Right forelimb (tissue), 1 donor: ENCODE results near the gene CC2D1A.

ENCODE experiments used
- DNase-seq: peaks from one replicate; pipeline ENCODE4 v3.0.0-alpha.2; 2018

The CC2D1A gene

GRCh38 chr19:13905634-13906520 is at the start of gene CC2D1A, which contains the start of gene BRME1:
CC2D1A (plus strand) TSS chr19:13906201; CDS start chr19:13906442, 241 bp downstream.
BRME1 (minus strand) TSS chr19:13906117; CDS start chr19:13904892, 1,225 bp downstream.
- peak; percentile 93 for DNase-seq

DNA sequence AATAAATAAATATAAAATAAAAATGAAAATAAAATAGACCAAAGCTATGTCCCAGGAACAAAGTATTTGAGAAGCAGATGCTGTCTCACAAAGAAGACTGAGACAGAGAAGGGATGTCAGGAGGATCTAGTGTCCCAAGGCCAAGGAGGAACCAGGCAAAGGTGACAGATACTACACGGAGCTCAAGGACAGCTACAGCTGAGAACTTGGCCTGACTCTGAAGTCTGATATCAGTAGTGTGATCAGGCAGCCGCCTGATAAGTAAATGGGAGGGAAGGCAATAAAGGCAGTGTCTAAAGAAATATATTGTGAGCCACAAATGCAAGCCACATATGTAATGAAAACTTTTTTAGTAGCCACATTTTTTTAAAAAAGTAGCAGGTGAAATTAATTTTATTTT is 49.5 kb upstream of the CC2D1A start:
- DNase-seq, result no peak

GRCh38 chr19:13859361-13859880 is 46.6 kb upstream of the CC2D1A start:
- DNase-seq, result no peak

- no peak for DNase-seq
These were observed 45.2 kb upstream of the CC2D1A start for GRCh38 chr19:13860679-13861391.

- no peak for DNase-seq
These were observed 44.6 kb upstream of the CC2D1A start for GRCh38 chr19:13861392-13861713.

DNA sequence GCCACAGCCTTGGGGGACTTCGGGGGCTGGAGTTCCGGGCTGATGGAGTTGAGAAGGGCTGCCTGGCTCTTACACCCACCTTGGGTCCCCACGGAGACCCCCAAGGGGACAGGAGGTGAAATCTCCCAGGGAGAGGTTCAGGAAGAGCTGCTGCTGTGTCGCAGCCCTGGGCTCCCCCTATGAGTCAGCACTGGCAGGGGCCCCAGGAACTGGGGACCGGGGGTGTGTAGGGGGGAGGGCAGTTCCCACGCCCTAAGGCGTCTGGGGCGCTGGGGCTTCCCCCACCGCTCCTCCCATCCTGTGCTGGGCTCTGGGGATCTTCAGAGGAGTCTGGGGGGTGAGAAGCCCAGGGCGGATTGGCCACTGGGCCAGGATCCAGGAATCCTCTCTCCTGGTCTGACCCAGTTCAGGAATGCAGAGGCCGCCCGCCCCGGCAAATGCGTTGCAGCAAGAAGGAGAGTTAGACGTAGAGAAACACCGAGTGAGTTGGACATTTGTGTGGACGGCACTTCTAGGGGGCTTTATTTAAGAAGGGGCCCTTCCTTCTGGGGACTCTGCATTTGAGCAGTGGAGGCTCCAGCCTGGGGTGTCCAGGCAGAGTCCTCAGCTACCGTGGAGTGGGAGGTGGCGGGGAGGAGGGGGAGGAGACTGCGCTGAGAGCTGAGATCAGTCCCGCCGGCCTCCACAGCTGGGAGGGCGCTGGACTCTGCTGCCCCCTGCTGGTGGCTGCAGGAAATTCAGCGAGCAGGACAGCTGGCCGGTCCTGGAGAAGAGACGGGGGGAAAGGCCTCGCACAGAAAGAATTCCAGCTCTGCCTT is 44.1 kb upstream of the CC2D1A start:
- DNase-seq, result peak; percentile 98

GRCh38 chr19:13864046-13864666 is 41.8 kb upstream of the CC2D1A start:
- DNase-seq, result no peak

DNA sequence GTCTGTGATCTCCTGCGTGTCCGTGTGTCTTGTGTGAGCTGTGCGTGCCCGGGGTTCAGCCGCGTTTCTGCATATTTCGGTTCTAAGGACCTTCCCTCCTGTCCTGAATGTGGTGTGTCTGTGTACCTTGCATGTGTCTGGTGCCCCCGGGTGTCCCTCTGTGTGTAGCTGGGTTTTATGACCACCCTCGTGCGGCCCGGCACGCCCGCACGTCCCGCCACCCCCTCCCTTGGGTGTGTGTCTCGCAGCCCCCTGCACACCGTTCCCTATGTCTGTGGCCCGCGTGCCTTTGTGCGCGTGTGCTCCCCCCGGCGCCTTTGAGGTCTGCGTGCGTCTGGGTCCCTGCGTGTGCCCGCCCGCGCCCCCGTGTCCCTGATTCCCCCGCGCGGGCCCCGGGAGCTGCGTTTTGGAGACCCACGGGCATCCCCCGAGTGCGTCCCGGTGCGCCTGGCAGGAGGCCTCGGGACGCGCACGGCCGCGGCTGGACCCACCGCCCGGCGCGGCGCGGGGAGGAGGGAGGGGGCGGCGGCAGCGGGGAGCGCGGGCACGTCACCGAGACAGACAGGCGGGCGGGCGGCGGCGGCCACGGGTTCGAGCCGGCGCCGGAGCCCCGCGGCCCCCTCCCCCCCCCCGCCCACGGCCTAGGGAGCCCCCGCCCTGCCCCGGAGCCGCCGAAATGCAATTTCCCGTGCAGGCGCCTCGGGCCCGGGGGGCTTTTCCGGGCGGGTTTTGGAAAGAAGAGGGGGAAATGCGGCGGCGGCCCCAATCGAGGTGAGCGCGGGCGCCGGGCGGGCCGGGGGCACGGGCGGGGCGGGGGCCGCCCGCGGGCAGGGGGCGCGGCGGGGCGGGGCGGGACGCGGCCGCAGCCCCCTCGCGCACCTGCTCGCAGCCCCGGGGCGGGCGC is 41.1 kb upstream of the CC2D1A start:
- DNase-seq, result no peak

DNA sequence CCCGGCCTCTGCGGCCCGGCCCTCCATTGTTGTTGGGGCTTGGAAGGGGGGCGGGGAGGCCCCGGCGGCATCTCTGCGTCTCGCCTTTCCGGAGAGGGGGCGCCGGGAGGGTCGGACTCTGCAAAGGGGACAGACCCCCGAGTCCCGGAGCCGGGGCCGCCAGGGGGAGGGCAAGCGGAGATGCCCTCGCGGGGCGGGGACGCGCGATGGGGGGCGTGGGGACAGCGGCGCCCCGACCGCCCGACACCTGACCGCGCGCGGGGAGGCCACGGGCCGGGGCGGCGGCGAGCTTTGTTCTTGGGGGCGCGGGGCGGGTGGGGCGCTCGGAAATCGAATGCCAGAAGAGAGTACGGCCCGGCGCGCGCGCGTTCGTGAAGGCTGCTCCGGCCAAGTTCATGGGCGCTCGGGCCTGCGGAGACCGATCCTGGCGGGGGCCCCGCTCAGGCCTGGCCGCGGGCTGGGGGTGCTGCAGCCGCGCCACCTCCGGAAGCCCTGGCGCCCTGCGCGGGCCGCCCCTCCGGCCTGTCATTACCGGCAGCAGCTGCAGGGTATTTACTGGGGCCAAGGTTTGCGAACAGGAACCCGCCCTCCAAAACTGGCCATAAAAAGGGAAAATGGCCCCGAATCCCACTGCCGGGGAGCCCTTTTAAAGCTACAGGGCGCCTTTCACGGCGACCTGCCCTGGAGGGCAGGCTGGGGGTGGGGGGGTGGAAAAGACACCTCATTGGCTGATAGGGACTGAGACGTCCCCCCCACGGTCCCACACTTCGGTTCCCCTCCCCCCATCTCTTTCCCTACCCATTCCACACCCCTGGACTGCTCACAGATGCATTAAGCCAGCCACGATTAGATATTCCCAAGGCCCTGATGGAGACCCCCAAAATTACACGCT is 40.2 kb upstream of the CC2D1A start:
- peak; percentile 65 for DNase-seq

DNA sequence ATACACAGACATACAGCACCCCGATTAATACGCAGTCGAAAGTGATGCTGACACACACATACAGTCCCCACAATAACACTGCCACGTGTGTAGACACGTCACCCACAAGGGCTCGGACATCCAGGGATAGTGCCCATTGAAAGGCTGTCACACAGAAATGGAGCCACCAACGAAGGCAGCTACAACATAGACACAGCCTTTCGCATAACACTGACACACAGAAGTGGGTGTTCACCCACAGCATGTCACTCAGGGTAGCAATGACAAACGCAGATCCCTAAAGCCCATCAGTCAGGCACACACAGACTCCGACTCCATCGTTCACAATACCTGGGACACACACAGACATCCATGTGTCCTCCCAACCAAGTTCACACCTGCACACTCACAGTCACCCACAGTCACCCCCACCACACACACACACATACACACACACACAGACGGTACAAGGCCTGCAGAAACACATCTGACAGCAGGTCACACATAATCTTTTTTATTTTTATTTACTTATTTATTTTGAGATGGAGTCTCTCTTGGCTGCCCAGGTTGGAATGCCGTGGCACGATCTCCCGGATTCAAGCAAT is 39.4 kb upstream of the CC2D1A start:
- no peak for DNase-seq

GRCh38 chr19:13868663-13869062 is 37.3 kb upstream of the CC2D1A start:
- no peak for DNase-seq

DNA sequence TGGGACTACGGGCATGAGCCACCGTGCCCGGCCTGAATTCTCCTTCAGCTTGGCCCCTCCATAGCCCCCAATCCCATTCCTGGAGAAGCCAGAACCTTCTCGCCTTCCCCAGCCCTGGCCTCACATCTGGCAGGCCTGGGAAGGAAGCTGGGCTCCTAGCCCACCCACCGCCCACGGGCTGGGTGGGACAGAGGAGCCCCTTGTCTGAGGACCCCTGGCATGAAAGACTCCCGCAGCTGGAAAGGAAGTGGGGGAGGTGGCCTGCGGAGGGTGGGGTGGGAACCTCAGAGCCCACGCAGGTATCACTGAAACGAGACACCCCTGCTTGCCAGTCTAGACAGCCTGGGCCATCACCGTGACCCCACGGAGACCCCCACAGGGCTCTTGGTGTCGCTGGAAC is 36.7 kb upstream of the CC2D1A start:
- peak; percentile 78 for DNase-seq

DNA sequence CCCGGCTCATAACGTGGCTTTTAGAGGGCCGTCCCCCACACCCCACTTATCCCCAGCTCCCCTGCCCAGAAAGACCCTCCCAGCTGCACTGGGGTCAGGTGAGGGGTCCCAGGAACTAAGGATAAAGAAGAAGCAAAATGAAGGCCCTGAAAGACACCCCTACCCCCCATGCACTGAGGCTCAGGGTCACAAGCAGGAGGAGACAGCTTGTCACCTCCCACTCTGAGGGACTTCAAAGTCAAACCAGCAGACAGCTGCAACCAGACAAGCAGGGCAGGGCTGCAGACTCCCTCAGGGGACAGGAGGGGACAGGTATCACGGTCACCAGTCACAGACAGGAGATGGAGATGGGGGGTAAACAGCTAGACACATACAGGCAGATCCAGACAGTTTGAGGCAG is 35.1 kb upstream of the CC2D1A start:
- DNase-seq, result no peak

DNA sequence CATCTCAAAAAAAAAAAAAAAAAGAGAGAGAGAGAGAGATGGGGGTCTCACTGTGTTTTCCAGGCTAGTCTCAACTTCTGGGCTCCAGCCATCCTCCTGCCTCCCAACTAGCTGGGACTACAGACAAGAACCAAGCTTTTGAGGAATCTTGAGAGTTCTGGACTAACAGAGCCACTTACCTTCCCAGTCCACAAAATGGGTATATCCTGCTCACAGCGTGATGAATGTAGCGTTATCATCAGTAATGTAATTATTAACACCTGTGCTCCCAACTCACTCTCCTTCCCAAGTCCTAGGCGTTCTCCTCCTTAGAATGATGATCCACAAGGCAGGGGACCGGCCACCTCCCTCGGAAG is 33.7 kb upstream of the CC2D1A start:
- no peak for DNase-seq

DNA sequence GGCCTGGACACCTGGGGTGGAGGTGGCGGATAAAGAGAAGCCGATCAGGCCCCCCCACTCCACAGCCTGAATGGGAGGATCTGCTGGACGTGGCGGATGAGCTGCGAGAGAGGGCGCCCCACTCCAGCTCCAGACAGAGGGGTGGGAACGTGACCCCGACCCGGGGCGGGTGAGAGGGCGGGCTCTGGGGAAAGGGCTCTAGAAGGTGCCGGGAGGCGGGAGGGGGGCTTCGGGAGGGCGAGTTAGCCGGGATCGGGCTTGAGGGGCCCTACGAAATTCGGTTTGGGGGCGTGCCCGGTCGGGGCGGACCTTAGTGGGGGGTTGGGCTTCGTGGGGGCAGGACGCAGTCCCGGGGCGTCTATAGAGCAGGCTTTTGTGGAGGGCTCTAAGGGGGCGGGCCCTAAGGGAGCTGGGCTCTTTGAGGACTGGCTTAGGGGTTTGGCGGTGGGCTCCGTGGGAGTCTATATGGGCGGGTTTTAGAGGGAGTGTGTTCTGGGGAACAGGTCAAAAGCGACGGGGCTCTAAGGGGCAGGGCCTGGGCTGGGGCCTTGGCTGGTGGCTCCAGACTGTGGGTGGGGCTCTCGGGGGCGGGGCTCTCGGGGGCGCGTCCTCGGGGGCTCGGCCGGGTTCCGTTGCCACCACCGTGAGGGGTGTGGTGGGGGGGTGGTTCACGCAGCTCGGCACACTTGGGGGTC is 33.2 kb upstream of the CC2D1A start:
- DNase-seq, result peak; percentile 71

GRCh38 chr19:13873834-13874515 is 32.0 kb upstream of the CC2D1A start:
- no peak for DNase-seq

DNA sequence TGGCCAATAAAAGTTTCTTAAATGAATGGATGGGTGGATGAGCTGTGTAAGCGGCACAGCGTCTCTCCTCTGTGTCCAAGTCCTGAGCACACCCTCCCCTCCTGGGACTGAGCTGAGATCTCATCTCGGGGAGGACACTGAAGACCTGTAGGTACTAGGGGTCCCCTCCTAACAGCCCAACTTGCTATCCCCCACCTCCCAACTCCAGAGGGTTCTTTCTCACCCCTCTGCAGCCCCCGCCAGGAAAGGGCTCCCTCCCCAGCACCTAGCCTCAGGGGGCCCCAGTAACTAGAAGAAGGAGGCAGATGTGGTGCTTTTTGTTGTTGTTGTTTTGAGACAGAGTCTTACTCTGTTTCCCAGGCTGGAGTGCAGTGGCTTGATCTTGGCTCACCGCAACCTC is 30.2 kb upstream of the CC2D1A start:
- DNase-seq, result no peak

DNA sequence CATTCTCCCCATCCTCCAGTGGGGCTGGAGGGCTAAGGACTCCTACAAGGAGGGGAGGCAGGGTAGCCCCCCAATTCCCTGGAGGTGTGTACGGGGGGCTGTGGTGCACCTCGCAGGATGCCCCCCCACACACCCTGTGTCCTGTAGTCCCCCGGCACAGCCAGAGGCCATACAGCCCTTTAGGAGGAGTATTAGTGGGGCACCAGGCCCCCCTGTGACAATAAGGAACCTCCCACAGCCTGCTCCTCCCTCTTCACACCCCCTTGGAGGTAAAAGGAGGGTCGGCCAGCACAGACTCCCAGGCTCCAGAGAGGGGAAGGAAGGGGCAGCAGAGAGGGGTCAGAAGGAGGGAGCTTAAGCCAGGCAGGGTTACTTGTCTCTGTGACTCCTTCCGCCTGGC is 29.2 kb upstream of the CC2D1A start, which contains the start of gene NANOS3:
NANOS3 (plus strand) TSS at position 301 of the 400 bp plus-strand sequence. CDS start 115 bp downstream, outside the sequence.
- no peak for DNase-seq

DNA sequence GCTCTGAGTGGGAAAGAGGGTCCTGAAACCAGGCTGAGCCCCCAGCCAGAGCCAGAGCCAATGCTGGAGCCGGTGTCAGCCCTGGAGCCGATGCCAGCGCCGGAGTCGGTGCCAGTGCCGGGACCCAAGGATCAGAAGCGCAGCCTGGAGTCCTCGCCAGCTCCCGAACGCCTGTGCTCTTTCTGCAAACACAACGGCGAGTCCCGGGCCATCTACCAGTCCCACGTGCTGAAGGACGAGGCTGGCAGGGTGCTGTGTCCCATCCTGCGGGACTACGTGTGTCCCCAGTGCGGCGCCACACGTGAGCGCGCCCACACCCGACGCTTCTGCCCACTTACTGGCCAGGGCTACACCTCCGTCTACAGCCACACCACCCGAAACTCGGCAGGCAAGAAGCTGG is 28.7 kb upstream of the CC2D1A start:
- no peak for DNase-seq
